Stimulated activated naive CD8-positive, alpha-beta T cell treated with anti-CD3 and anti-CD28 coated beads, Interleukin-15, amount 100 ng/mL, for 72 hours (primary cell): ENCODE results near the gene SLC17A8.
"Not testable (repeated sequence)": the region's sequence is repeated elsewhere in the genome, so short reads cannot be mapped to it uniquely, and the experiment has no call there.

Experiments
- ATAC-seq: fragments of 150-1000 bp; cut with Tn5 transposase; 2 replicates; pipeline ENCODE4 v1.10.0; 2021; ENCODE audit warnings: mild to moderate bottlenecking, moderate library complexity
- DNase-seq, 2 donors: peaks; one replicate each; pipeline ENCODE4 v3.0.0; 2021 to 2022
- H3K27ac Mint-ChIP-seq, 2 donors: one replicate each; pipeline ENCODE4 v1.8.0; 2022; ENCODE audit warnings: mild to moderate bottlenecking in 2 of 2, mixed read lengths in 2 of 2, moderate library complexity in 2 of 2
- H3K27me3 Mint-ChIP-seq: one replicate; pipeline ENCODE4 v1.8.0; 2022; ENCODE audit warnings: mixed read lengths
- H3K4me1 Mint-ChIP-seq: one replicate; pipeline ENCODE4 v1.8.0; 2022; ENCODE audit warnings: mild to moderate bottlenecking, mixed read lengths
- H3K4me3 Mint-ChIP-seq, 2 donors: one replicate each; pipeline ENCODE4 v1.8.0; 2022; ENCODE audit warnings: mild to moderate bottlenecking in 2 of 2, mixed read lengths in 2 of 2, moderate library complexity in 1 of 2
- H3K9me3 Mint-ChIP-seq, 2 donors: one replicate each; pipeline ENCODE4 v1.8.0; 2022; ENCODE audit warnings: mixed read lengths in 2 of 2

SLC17A8 gene

DNA sequence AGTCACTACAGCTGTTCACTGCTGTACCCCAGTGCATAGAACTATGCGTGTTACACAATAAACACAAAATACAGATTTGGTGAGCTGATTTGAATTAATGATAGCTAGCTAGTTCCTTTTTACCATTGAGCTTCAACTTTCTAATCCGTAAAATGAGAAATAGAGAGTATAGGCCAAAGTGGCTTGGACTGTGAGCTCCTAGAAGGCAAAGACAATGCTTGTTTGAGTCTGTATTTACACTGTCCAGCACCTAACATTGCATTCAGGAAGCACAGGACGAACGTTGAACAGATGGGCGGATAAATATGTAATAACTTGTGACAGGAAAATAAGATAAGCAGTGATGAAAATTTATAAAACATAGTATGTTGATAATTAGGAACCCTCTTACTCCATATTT is 31.5 kb downstream of the SLC17A8 start:
- no peak overlapping the region for H3K4me3 Mint-ChIP-seq
- no peaks in the 10 kb centered on the region for H3K4me1 Mint-ChIP-seq
- H3K27me3 Mint-ChIP-seq: peaks cover 6% of the 10 kb centered on the region
- DNase-seq: no peak
- no peak for ATAC-seq
- no peak overlapping the region for H3K27ac Mint-ChIP-seq
- H3K9me3 Mint-ChIP-seq: no peaks in the 10 kb centered on the region

DNA sequence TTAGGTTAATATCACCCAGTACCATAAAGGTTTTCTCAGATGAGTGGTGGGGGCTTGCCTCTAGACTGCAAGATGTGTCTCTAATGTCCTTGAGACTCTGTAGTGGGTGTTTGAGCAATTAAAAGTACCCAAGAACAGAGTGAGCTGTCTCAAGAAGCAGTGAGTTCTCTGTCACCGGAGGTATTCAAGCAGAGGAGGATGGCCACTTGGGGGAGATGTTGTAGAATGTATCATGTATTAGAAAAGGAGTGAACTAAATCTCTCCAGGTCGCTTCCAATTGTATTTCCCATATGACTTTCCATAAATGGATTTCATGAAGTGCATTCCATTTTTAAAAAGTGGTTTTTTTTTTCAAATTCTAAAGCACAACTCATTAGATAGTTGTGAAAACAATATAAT is 35.0 kb downstream of the SLC17A8 start:
- Mint-ChIP-seq H3K27ac (no peak overlapping the region), H3K4me3 (no peak overlapping the region), H3K4me1 (no peaks in the 10 kb centered on the region), H3K27me3 (peaks cover 7% of the 10 kb centered on the region), H3K9me3 (no peaks in the 10 kb centered on the region)
- DNase-seq (no peak), ATAC-seq (no peak)

DNA sequence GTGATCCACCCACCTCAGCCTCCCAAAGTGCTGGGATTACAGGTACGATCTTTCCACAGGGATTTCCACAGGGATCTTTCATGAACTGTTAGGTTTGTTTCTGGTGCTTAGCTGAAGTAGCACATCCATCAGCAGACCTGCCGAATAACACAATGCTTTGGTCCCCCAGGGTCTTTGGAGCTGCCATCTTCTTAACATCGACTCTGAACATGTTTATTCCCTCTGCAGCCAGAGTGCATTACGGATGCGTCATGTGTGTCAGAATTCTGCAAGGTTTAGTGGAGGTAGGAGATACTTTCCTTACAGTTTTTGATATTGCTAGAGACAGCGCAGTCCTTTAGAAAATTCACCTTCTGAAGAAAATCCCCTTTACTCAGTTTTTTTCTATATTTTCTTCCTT is 36.3 kb downstream of the SLC17A8 start:
- H3K4me3 Mint-ChIP-seq: no peak overlapping the region
- no peaks in the 10 kb centered on the region for H3K4me1 Mint-ChIP-seq
- H3K27me3 Mint-ChIP-seq: peaks cover 7% of the 10 kb centered on the region
- H3K9me3 Mint-ChIP-seq: no peaks in the 10 kb centered on the region
- DNase-seq: no peak
- H3K27ac Mint-ChIP-seq: no peak overlapping the region
- ATAC-seq: no peak

DNA sequence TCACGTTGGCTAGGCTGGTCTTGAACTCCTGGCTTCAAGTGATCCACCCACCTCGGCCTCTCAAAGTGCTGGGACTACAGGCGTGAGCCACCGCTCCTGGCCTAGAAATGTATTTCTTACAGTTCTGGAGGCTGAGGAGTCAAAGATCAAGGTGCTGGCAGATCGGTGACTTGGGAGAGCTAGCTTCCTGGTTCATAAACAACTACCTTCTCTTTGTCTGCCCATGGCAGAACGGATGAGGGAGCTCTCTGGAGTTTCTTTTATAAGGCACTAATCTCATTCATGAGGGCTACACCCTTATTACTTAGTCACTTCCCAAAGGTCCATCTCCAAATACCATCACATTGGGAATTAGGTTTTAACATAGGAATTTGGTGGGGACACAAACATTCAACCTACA is 38.9 kb downstream of the SLC17A8 start:
- Mint-ChIP-seq H3K27ac (peak overlapping the region in 1 of 2 donors; percentile 27), H3K9me3 (no peaks in the 10 kb centered on the region), H3K4me3 (no peak overlapping the region), H3K27me3 (peaks cover 7% of the 10 kb centered on the region), H3K4me1 (no peaks in the 10 kb centered on the region)
- no peak for ATAC-seq
- no peak for DNase-seq

DNA sequence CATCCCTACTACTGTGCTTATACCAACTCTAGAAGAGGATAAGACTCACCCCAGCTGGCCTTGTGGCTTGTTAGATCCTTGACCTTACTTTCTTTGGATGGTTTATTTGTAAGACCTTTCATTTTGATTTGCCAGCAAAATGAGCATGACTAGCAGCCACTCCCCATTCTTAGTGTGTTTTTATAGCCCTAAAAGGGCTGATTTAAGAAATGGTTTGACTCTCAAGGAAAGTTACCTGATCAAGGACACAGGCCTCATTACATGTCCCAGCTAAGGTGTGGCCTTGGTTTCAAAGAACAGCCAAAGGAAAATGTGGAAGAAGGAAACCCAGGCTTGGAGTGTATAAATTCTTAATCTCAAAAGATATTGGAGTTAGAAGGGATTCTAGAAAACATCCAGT is 41.4 kb downstream of the SLC17A8 start:
- H3K27me3 Mint-ChIP-seq: peaks cover 2% of the 10 kb centered on the region
- H3K9me3 Mint-ChIP-seq: no peaks in the 10 kb centered on the region
- H3K27ac Mint-ChIP-seq: no peak overlapping the region
- DNase-seq (no peak), ATAC-seq (no peak)
- no peaks in the 10 kb centered on the region for H3K4me1 Mint-ChIP-seq
- no peak overlapping the region for H3K4me3 Mint-ChIP-seq

DNA sequence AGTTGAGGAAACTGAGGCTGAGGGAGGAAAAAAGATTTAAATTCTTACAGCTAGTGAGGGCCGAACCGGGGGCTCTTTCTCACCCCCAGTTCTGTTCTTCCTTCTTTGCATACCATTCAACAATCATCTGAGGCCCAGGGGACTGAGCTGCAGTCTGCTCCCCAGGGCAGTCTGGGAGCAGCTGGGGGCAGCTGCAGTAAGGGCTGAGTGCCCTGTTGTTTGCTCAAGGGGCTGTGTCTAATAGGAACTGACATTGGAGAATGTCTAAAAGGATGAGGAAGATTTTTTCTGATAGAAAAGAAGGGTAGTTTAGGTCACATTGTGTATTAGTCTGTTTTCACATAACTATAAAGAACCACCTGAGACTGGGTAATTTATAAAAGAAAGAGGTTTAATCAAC is 42.2 kb downstream of the SLC17A8 start:
- H3K4me1 Mint-ChIP-seq: no peaks in the 10 kb centered on the region
- no peaks in the 10 kb centered on the region for H3K27me3 Mint-ChIP-seq
- H3K9me3 Mint-ChIP-seq: no peaks in the 10 kb centered on the region
- ATAC-seq: no peak
- no peak for DNase-seq
- H3K4me3 Mint-ChIP-seq: no peak overlapping the region
- peak overlapping the region in 1 of 2 donors; percentile 5 for H3K27ac Mint-ChIP-seq

DNA sequence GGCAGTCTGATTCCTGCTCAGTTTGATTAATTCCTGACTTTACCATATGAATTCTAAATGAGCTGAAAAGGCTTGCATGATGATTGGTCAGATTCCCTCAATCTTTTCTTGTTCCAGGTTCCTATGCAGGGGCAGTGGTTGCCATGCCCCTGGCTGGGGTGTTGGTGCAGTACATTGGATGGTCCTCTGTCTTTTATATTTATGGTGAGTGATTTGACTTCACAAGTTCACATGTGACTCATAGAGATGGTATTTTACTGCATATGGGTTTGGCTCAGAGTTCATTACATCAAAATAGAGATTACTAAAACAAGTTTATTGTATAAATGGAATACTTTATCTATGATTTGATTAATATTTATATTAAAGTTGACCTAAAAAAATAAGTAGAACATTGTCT is 44.8 kb downstream of the SLC17A8 start:
- Mint-ChIP-seq H3K27ac (no peak overlapping the region), H3K4me3 (no peak overlapping the region), H3K4me1 (no peaks in the 10 kb centered on the region), H3K27me3 (no peaks in the 10 kb centered on the region), H3K9me3 (no peaks in the 10 kb centered on the region)
- DNase-seq (no peak), ATAC-seq (no peak)

DNA sequence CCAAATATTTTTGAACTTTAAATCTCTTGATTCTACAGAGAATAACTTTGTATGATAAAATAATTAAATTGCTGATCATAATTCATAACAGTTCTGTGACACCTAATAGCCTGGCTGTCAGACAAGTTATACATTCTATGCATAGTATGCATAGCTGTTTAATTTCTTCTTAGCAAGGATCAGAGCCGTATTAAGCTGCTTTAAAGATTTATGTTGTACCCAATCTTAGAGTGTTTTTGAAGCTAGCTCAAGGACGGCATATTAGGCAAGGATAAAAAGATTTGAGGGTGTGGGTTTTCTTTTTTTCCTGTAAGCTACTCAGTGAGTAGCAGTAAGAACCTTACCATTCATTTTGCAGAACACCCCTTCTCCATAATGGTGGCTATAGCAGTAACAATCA is 45.9 kb downstream of the SLC17A8 start:
- Mint-ChIP-seq H3K27me3 (no peaks in the 10 kb centered on the region), H3K4me3 (no peak overlapping the region), H3K27ac (no peak overlapping the region), H3K4me1 (no peaks in the 10 kb centered on the region), H3K9me3 (no peaks in the 10 kb centered on the region)
- DNase-seq: no peak
- no peak for ATAC-seq

DNA sequence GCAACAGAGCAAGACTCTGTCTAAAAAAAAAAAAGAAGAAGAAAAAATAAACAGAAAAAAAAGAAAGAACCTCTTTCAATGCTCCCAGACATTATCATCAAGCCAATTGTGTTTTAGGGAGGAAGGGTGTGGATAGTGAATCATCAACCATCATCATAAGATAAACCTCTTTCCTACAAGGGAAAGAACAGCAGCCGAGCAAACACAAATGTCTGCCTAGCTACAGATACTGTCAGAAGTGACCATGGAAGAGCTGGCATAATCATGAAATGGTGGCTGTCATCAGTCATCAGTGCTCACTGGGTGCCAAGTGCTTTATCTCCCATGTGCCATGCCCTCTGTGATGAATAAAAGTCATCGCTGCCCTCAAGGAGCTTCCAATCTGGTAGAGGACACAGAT is 46.6 kb downstream of the SLC17A8 start:
- Mint-ChIP-seq H3K27ac (no peak overlapping the region), H3K27me3 (no peaks in the 10 kb centered on the region), H3K4me1 (no peaks in the 10 kb centered on the region), H3K9me3 (no peaks in the 10 kb centered on the region), H3K4me3 (no peak overlapping the region)
- ATAC-seq: no peak
- DNase-seq: no peak

DNA sequence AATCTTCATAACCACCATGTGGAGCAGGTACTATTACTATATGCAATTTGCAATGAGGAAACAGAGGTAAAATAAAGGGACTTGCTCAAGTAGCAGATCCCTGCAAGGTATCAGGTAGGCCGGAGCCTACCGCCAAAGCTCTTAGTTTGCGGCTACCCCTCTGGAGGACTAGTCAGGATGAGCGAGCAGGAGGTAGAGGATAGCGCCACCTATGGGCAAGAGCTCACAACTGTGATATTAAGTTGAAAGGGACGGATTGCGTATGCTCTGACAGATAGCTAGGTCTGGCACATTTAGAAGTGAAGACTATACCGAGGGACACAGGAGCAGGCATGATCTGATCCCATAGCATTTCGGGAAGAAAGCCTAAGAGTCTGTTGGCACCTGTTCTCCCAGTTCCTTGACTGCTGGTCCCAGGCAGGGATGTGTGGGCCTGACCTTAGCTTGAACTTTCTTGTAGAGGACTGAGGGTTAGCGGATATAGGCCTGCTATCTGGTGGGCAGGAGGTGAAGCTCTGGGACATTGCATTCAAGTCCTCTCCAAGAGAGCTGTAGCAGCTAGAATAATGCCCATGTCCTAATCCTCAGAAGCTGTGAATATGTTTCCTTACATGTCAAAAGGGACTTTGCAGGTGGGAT is 48.0 kb downstream of the SLC17A8 start:
- H3K4me1 Mint-ChIP-seq: no peaks in the 10 kb centered on the region

DNA sequence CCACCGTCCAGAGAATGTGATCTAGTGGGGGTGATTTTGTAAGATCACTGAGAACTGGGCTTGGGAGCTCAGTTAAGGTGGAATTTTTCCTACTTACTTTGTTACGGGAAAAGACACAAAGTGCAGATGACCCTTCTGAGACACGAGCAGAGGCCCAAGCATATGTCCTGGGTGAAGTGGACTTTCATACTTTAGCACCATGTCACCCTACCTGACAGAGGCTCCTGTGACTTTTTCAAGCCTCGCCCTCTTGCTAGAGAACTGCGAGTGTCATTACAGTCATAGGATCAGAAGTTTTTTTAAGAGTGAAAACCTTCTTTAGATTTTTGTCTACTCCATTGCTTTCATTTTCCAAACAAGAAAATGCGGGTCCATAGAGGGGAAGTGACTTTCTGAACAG is 56.1 kb downstream of the SLC17A8 start:
- DNase-seq (no peak), ATAC-seq (no peak)
- Mint-ChIP-seq H3K27me3 (peaks cover 23% of the 10 kb centered on the region), H3K9me3 (no peaks in the 10 kb centered on the region), H3K4me3 (no peak overlapping the region), H3K4me1 (no peaks in the 10 kb centered on the region), H3K27ac (no peak overlapping the region)

More for the DNA sequence above, 48.0 kb downstream of the SLC17A8 start:
- ATAC-seq: peak; percentile 54
- Mint-ChIP-seq H3K4me3 (no peak overlapping the region), H3K9me3 (no peaks in the 10 kb centered on the region), H3K27me3 (peaks cover 10% of the 10 kb centered on the region), H3K27ac (no peak overlapping the region)
- DNase-seq: peak; percentile 11 to 38

DNA sequence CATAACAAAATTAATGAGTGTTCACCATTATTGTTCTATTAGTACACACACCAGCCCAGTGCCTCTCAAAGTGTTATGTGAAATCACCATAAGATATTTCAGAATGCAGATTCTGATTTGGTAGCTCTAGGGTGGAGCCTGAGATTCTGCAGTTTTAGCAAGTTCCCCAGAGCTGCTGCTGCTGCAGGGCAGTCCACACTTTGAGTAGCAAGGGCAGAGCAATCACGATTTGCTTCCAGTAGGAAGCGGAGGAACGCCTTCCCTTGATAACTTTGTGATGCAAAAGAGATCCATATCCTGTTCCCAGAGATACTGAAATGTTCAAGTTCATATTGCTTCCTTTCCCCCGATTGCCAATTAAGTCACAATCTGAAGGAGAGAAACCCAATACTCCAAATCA is 57.9 kb downstream of the SLC17A8 start:
- H3K4me1 Mint-ChIP-seq: no peaks in the 10 kb centered on the region
- no peaks in the 10 kb centered on the region for H3K9me3 Mint-ChIP-seq
- ATAC-seq: no peak
- H3K27ac Mint-ChIP-seq: no peak overlapping the region
- H3K27me3 Mint-ChIP-seq: peaks cover 14% of the 10 kb centered on the region
- H3K4me3 Mint-ChIP-seq: no peak overlapping the region
- no peak for DNase-seq

DNA sequence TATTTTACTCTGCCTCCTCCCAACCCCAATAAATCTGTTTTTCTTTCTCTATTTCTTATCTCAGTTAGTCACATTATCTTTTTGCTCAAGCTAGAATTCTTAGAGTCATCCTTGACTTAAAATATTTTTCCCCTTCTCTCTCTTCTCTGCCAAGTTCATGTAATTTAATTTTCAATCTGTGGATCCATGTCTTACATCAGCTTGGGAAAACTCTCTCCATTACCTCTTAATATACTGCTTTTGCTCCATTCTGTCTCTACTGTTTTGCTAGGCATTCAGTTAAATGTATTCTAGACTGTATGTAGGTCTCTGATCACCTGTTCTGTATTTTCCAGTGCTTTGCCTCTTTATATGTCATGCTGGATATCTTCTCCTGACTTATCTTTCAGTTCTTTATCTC is 65.8 kb downstream of the SLC17A8 start:
- Mint-ChIP-seq H3K27ac (no peak overlapping the region), H3K4me1 (no peaks in the 10 kb centered on the region), H3K9me3 (peaks cover 19 to 21% of the 10 kb centered on the region in 2 donors), H3K4me3 (no peak overlapping the region), H3K27me3 (peaks cover 7% of the 10 kb centered on the region)
- no peak for DNase-seq
- ATAC-seq: no peak

DNA sequence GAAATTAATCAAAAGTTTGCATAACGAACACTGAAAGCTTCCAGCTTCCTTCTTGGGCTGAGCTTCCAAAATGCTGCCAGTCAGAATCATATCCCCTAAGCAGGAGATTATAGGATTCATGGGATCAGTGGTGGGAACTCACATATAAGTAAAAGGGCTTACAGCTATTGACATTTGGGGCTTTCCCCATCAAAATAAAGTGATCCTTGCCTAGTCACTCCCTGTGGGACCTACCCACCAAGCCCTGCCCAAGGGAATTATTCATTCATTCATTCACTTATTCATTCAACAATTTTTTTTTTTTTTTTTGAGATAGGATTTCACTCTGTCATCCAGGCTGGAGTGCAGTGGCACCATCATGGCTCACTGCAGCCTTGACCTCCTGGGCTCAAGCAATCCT is 69.3 kb downstream of the SLC17A8 start:
- H3K4me1 Mint-ChIP-seq: no peaks in the 10 kb centered on the region
- H3K9me3 Mint-ChIP-seq: peaks cover 19 to 24% of the 10 kb centered on the region in 2 donors
- ATAC-seq: no peak
- no peak overlapping the region for H3K27ac Mint-ChIP-seq
- peaks cover 7% of the 10 kb centered on the region for H3K27me3 Mint-ChIP-seq
- no peak overlapping the region for H3K4me3 Mint-ChIP-seq
- DNase-seq: no peak

DNA sequence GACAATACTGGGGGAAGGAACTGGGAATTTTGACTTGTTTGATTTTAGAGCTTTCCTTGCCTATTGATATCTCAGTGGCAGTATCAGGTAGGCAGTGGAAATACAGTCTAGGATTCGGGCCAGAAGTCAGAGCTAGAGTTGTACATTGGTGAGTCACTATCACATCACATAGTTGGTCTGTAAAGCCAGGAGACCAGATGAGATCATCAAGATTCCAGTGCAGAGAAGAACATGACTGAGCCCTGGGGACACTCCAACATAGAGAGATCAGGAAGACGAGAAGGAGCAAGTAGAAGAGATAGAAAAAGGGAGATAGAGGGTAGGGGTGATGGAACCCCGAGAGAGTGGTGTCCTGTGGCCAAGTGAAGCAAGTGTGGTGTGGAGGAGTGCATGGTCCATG is 70.2 kb downstream of the SLC17A8 start:
- Mint-ChIP-seq H3K27ac (no peak overlapping the region), H3K4me3 (no peak overlapping the region), H3K9me3 (peaks cover 19 to 24% of the 10 kb centered on the region in 2 donors), H3K4me1 (no peaks in the 10 kb centered on the region), H3K27me3 (peaks cover 7% of the 10 kb centered on the region)
- DNase-seq (no peak), ATAC-seq (no peak)

DNA sequence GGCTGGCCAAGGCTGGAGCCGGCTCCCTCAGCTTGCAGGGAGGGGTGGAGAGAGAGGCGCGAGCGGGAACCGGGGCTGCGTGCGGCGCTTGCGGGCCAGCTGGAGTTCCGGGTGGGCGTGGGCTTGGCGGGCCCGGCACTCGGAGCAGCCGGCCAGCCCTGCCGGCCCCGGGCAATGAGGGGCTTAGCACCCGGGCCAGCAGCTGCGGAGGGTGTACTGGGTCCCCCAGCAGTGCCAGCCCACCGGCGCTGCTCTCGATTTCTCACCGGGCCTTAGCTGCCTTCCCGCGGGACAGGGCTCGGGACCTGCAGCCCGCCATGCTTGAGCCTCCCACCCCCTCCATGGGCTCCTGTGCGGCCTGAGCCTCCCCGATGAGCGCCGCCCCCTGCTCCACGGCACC is 73.4 kb downstream of the SLC17A8 start:
- not testable (repeated sequence) for DNase-seq, ATAC-seq, H3K4me1 Mint-ChIP-seq, H3K4me3 Mint-ChIP-seq, H3K27ac Mint-ChIP-seq, H3K27me3 Mint-ChIP-seq
- H3K9me3 Mint-ChIP-seq: peaks cover 10 to 16% of the 10 kb centered on the region in 2 donors

DNA sequence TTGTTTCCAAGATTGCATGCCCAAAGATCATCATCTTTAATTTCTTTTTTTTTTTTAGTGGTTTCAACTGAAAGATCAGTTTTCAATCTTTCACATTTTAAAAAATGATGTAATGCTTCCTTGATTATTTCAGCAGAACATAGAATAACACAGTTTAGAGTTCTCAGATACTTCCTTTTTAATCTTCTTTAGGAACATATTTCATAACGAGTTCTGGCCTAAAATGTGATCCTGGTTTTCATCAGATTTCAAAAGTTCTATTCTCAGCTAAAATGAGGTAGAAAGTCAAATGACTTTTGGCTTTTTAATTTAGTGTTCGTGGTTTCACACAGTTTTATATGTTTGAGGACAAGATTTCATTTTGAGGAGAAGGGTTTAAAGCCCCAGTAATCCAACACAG is 76.8 kb downstream of the SLC17A8 start:
- DNase-seq (no peak), ATAC-seq (no peak)
- H3K4me3 Mint-ChIP-seq: no peak overlapping the region
- no peaks in the 10 kb centered on the region for H3K27me3 Mint-ChIP-seq
- no peaks in the 10 kb centered on the region for H3K9me3 Mint-ChIP-seq
- no peaks in the 10 kb centered on the region for H3K4me1 Mint-ChIP-seq
- H3K27ac Mint-ChIP-seq: peak overlapping the region in 1 of 2 donors; percentile 16
